Activated gamma-delta T cell (primary cell): ENCODE results near the gene NPIPB4.
"Not testable (repeated sequence)": the region's sequence is repeated elsewhere in the genome, so short reads cannot be mapped to it uniquely, and the experiment has no call there.

Source experiments
- DNase-seq: peaks from one replicate; lab custom pipeline; 2025; lab: John Stamatoyannopoulos, UW
- total RNA-seq, 2 donors: gene quantifications; one replicate each; lab custom pipeline; 2026; lab: John Stamatoyannopoulos, UW

NPIPB4 gene
- 4.2 to 4.5 reads per million in 2 donors for total RNA-seq

GRCh38 chr16:21857656-21858055 is at the start of gene NPIPB4:
Gene NPIPB4, minus strand, starts transcription at chr16:21857756. Its CDS starts 378 bp downstream, at chr16:21857378.
- DNase-seq, result not testable (repeated sequence)

- not testable (repeated sequence) for DNase-seq
These were observed 41.4 kb upstream of the NPIPB4 start for GRCh38 chr16:21898998-21899397.

GRCh38 chr16:21881988-21882387 is 24.4 kb upstream of the NPIPB4 start:
- not testable (repeated sequence) for DNase-seq

- not testable (repeated sequence) for DNase-seq
These were observed 20.4 kb downstream of the NPIPB4 start for GRCh38 chr16:21837186-21837585.

- DNase-seq, result not testable (repeated sequence)
These were observed 21.2 kb downstream of the NPIPB4 start for GRCh38 chr16:21836334-21836733.

- not testable (repeated sequence) for DNase-seq
These were observed 21.8 kb downstream of the NPIPB4 start for GRCh38 chr16:21835747-21836146.

- DNase-seq, result not testable (repeated sequence)
These were observed 23.3 kb downstream of the NPIPB4 start for GRCh38 chr16:21834211-21834610.

GRCh38 chr16:21829929-21830328 is 27.6 kb downstream of the NPIPB4 start:
- not testable (repeated sequence) for DNase-seq

- not testable (repeated sequence) for DNase-seq
These were observed 31.4 kb downstream of the NPIPB4 start for GRCh38 chr16:21826067-21826706.

- not testable (repeated sequence) for DNase-seq
These were observed 32.0 kb downstream of the NPIPB4 start for GRCh38 chr16:21825526-21825925.

GRCh38 chr16:21823258-21823657 is 34.3 kb downstream of the NPIPB4 start:
- DNase-seq, result not testable (repeated sequence)

- not testable (repeated sequence) for DNase-seq
These were observed 36.6 kb downstream of the NPIPB4 start for GRCh38 chr16:21820908-21821465.

- peak; percentile 35 for DNase-seq
These were observed 37.3 kb downstream of the NPIPB4 start for GRCh38 chr16:21820028-21820907.

- DNase-seq, result not testable (repeated sequence)
These were observed 37.9 kb downstream of the NPIPB4 start for GRCh38 chr16:21819617-21820016.

GRCh38 chr16:21817012-21817411 is 40.5 kb downstream of the NPIPB4 start:
- DNase-seq, result not testable (repeated sequence)

GRCh38 chr16:21815694-21816093 is 41.9 kb downstream of the NPIPB4 start:
- DNase-seq, result not testable (repeated sequence)

GRCh38 chr16:21802375-21802663 is 55.2 kb downstream of the NPIPB4 start:
- not testable (repeated sequence) for DNase-seq

- not testable (repeated sequence) for DNase-seq
These were observed 55.8 kb downstream of the NPIPB4 start for GRCh38 chr16:21801538-21802374.

GRCh38 chr16:21798601-21799000 is 59.0 kb downstream of the NPIPB4 start:
- DNase-seq, result not testable (repeated sequence)

GRCh38 chr16:21793310-21793709 is 64.2 kb downstream of the NPIPB4 start:
- not testable (repeated sequence) for DNase-seq

- DNase-seq, result not testable (repeated sequence)
These were observed 67.0 kb downstream of the NPIPB4 start for GRCh38 chr16:21790506-21790905.
